GM12878 (cell line): ENCODE data around the gene HNRNPF.
"Not testable (repeated sequence)": the region's sequence is repeated elsewhere in the genome, so short reads cannot be mapped to it uniquely, and the experiment has no call there.

Experiments used
- CEBPZ ChIP-seq: fragments of 150-350 bp; IDR thresholded peaks from 2 replicates; pipeline ENCODE4 v1.6.1; 2016; ENCODE audit warnings: low read depth, low read length
- FOXM1 ChIP-seq: IDR thresholded peaks from 2 replicates; pipeline ENCODE4 v1.6.1; 2012; ENCODE audit warnings: low read depth, mild to moderate bottlenecking, inconsistent platforms, low read length, moderate library complexity
- HDAC6 ChIP-seq: fragments of 200-600 bp; sonication (generic); IDR thresholded peaks from one replicate; pipeline ENCODE4 v1.8.0; 2017; ENCODE audit warnings: antibody characterized with exemption; ENCODE audit not compliant: unreplicated experiment
- JUNB ChIP-seq: IDR thresholded peaks from 2 replicates; pipeline ENCODE4 v1.6.1; 2016; ENCODE audit warnings: antibody characterized with exemption, mild to moderate bottlenecking
- POLR2AphosphoS5 ChIP-seq: IDR thresholded peaks from 2 replicates; pipeline ENCODE4 v1.6.1; 2011; ENCODE audit warnings: mild to moderate bottlenecking, low read length, inconsistent platforms
- RAD21 ChIP-seq: IDR thresholded peaks from 2 replicates; pipeline ENCODE4 v1.6.1; 2011; ENCODE audit warnings: mild to moderate bottlenecking, low read depth, low read length, moderate library complexity; ENCODE audit not compliant: insufficient read depth
- RBBP5 ChIP-seq: fragments of 200-600 bp; sonication (generic); conservative IDR thresholded peaks from 2 replicates; pipeline ENCODE4 v1.6.1; 2016
- ZNF274 ChIP-seq: IDR thresholded peaks from one replicate; pipeline ENCODE4 v1.8.0; 2011; ENCODE audit not compliant: insufficient read length, insufficient read depth
- TF ChIP-seq, protein P1 (sequence below): fragments of 450-650 bp; IDR thresholded peaks from 2 replicates; pipeline ENCODE4 v1.6.1; 2017; ENCODE audit warnings: mild to moderate bottlenecking
- TF ChIP-seq, protein P2 (sequence below): IDR thresholded peaks from 2 replicates; pipeline ENCODE4 v1.6.1; 2011; ENCODE audit warnings: low read depth, mild to moderate bottlenecking, low read length, moderate library complexity, borderline replicate concordance; ENCODE audit errors: extremely low read depth
- TF ChIP-seq, protein P3 (sequence below): IDR thresholded peaks from 2 replicates; pipeline ENCODE4 v1.6.1; 2012; ENCODE audit warnings: low read length, inconsistent platforms
- TF ChIP-seq, protein P4 (sequence below), 3 experiments: IDR thresholded peaks in 2 of 3; conservative IDR thresholded peaks in 1 of 3; 2 replicates each; pipeline ENCODE4 v1.5.1; 2011; ENCODE audit warnings: low read depth in 3 of 3, low read length in 3 of 3, mild to moderate bottlenecking in 3 of 3, control low read depth in 2 of 3, moderate library complexity in 2 of 3, inconsistent platforms in 1 of 3, mixed read lengths in 1 of 3; ENCODE audit not compliant: control insufficient read depth in 2 of 3, insufficient read depth in 1 of 3; ENCODE audit errors: extremely low read depth in 1 of 3

- TF ChIP-seq HDAC6, JUNB, CEBPZ, ZNF274, RAD21, RBBP5, FOXM1, POLR2AphosphoS5: not testable (repeated sequence)
- TF ChIP-seq, protein P1, sequence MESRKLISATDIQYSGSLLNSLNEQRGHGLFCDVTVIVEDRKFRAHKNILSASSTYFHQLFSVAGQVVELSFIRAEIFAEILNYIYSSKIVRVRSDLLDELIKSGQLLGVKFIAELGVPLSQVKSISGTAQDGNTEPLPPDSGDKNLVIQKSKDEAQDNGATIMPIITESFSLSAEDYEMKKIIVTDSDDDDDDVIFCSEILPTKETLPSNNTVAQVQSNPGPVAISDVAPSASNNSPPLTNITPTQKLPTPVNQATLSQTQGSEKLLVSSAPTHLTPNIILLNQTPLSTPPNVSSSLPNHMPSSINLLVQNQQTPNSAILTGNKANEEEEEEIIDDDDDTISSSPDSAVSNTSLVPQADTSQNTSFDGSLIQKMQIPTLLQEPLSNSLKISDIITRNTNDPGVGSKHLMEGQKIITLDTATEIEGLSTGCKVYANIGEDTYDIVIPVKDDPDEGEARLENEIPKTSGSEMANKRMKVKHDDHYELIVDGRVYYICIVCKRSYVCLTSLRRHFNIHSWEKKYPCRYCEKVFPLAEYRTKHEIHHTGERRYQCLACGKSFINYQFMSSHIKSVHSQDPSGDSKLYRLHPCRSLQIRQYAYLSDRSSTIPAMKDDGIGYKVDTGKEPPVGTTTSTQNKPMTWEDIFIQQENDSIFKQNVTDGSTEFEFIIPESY, result not testable (repeated sequence)
- TF ChIP-seq, protein P2, sequence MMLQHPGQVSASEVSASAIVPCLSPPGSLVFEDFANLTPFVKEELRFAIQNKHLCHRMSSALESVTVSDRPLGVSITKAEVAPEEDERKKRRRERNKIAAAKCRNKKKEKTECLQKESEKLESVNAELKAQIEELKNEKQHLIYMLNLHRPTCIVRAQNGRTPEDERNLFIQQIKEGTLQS, result not testable (repeated sequence)
- TF ChIP-seq, protein P3, sequence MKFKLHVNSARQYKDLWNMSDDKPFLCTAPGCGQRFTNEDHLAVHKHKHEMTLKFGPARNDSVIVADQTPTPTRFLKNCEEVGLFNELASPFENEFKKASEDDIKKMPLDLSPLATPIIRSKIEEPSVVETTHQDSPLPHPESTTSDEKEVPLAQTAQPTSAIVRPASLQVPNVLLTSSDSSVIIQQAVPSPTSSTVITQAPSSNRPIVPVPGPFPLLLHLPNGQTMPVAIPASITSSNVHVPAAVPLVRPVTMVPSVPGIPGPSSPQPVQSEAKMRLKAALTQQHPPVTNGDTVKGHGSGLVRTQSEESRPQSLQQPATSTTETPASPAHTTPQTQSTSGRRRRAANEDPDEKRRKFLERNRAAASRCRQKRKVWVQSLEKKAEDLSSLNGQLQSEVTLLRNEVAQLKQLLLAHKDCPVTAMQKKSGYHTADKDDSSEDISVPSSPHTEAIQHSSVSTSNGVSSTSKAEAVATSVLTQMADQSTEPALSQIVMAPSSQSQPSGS, result not testable (repeated sequence)
- TF ChIP-seq, protein P4, sequence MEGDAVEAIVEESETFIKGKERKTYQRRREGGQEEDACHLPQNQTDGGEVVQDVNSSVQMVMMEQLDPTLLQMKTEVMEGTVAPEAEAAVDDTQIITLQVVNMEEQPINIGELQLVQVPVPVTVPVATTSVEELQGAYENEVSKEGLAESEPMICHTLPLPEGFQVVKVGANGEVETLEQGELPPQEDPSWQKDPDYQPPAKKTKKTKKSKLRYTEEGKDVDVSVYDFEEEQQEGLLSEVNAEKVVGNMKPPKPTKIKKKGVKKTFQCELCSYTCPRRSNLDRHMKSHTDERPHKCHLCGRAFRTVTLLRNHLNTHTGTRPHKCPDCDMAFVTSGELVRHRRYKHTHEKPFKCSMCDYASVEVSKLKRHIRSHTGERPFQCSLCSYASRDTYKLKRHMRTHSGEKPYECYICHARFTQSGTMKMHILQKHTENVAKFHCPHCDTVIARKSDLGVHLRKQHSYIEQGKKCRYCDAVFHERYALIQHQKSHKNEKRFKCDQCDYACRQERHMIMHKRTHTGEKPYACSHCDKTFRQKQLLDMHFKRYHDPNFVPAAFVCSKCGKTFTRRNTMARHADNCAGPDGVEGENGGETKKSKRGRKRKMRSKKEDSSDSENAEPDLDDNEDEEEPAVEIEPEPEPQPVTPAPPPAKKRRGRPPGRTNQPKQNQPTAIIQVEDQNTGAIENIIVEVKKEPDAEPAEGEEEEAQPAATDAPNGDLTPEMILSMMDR (IDR thresholded peaks at IDR 0.05 in 2 of 3, conservative IDR thresholded peaks at IDR 0.05 in 1 of 3; ENCODE audit: control insufficient read depth in 2 of 3, extremely low read depth in 1 of 3, insufficient read depth in 1 of 3, low read depth in 3 of 3, low read length in 3 of 3), result not testable (repeated sequence)
Measured at GRCh38 chr10:43454025-43454424, 45.0 kb upstream of the HNRNPF start.
